GM12878 (cell line): ENCODE data around the gene INPP5D.

Experiments used
- EZH2 ChIP-seq: IDR thresholded peaks from 2 replicates; pipeline ENCODE4 v1.6.1; 2012; ENCODE audit warnings: low read depth, mild to moderate bottlenecking, control low read depth, inconsistent platforms, low read length, borderline replicate concordance; ENCODE audit not compliant: control insufficient read depth
- FOXM1 ChIP-seq: IDR thresholded peaks from 2 replicates; pipeline ENCODE4 v1.6.1; 2012; ENCODE audit warnings: low read depth, mild to moderate bottlenecking, inconsistent platforms, low read length, moderate library complexity
- ZBTB40 ChIP-seq: fragments of 450-650 bp; IDR thresholded peaks from 2 replicates; pipeline ENCODE4 v1.6.1; 2016; ENCODE audit warnings: mild to moderate bottlenecking, moderate library complexity, borderline replicate concordance

- TF ChIP-seq EZH2 (no peak), ZBTB40 (no peak), FOXM1 (no peak)
Observed at GRCh38 chr2:233225230-233226068, 165.3 kb downstream of the INPP5D start.
